ENCODE results near the gene DDX6.
"Not testable (repeated sequence)": the region's sequence is repeated elsewhere in the genome, so short reads cannot be mapped to it uniquely, and the experiment has no call there.

DDX6 gene

GRCh38 chr11:118774032-118774431, 16.9 kb downstream of the DDX6 start:
- Histone ChIP-seq H3K27me3 (ENCODE audit: insufficient read depth, low read depth) (no peaks in the 10 kb centered on the region), H3K4me1 (ENCODE audit: low read depth, poor library complexity, severe bottlenecking) (no peaks in the 10 kb centered on the region), H3K27ac (no peak overlapping the region), H4K20me1 (ENCODE audit: insufficient read depth) (no peaks in the 10 kb centered on the region), H3K79me2 (ENCODE audit: insufficient read depth, low read depth) (peaks cover 65% of the 10 kb centered on the region; the same call in 1 of the 2 replicates), H3K9ac (no peak overlapping the region), H2AFZ (ENCODE audit: low read depth) (no peak overlapping the region), H3K36me3 (ENCODE audit: insufficient read depth) (no peaks in the 10 kb centered on the region; the same call in 1 of the 2 replicates), H3K4me3 (IDR thresholded peaks at IDR 0.05; ENCODE audit: insufficient read depth, low read depth, low read length) (no peak overlapping the region), H3K4me2 (no peak overlapping the region)
- no peak for TF ChIP-seq CTCF (conservative IDR thresholded peaks at IDR 0.05; ENCODE audit: low read depth, low read length)

GRCh38 chr11:118771547-118772288, 19.2 kb downstream of the DDX6 start:
- Histone ChIP-seq H2AFZ (ENCODE audit: low read depth) (no peak overlapping the region), H3K27me3 (ENCODE audit: insufficient read depth, low read depth) (no peaks in the 10 kb centered on the region), H3K79me2 (ENCODE audit: insufficient read depth, low read depth) (peaks cover 75% of the 10 kb centered on the region; the same call in 1 of the 2 replicates), H3K9ac (no peak overlapping the region), H3K4me3 (IDR thresholded peaks at IDR 0.05; ENCODE audit: insufficient read depth, low read depth, low read length) (no peak overlapping the region), H3K4me1 (ENCODE audit: low read depth, poor library complexity, severe bottlenecking) (no peaks in the 10 kb centered on the region), H3K36me3 (ENCODE audit: insufficient read depth) (no peaks in the 10 kb centered on the region; the same call in 1 of the 2 replicates), H4K20me1 (ENCODE audit: insufficient read depth) (no peaks in the 10 kb centered on the region), H3K4me2 (no peak overlapping the region), H3K27ac (no peak overlapping the region)
- TF ChIP-seq CTCF (conservative IDR thresholded peaks at IDR 0.05; ENCODE audit: low read depth, low read length), result no peak

- Histone ChIP-seq H3K36me3 (ENCODE audit: insufficient read depth) (no peaks in the 10 kb centered on the region; the same call in 1 of the 2 replicates), H3K27ac (no peak overlapping the region), H3K4me1 (ENCODE audit: low read depth, poor library complexity, severe bottlenecking) (no peaks in the 10 kb centered on the region), H3K4me2 (no peak overlapping the region), H2AFZ (ENCODE audit: low read depth) (no peak overlapping the region), H4K20me1 (ENCODE audit: insufficient read depth) (no peaks in the 10 kb centered on the region), H3K79me2 (ENCODE audit: insufficient read depth, low read depth) (peaks cover 46% of the 10 kb centered on the region; the same call in 1 of the 2 replicates), H3K9ac (no peak overlapping the region), H3K4me3 (IDR thresholded peaks at IDR 0.05; ENCODE audit: insufficient read depth, low read depth, low read length) (no peak overlapping the region), H3K27me3 (ENCODE audit: insufficient read depth, low read depth) (no peaks in the 10 kb centered on the region)
- TF ChIP-seq CTCF (conservative IDR thresholded peaks at IDR 0.05; ENCODE audit: low read depth, low read length), result no peak
Measured at GRCh38 chr11:118768690-118769089, 22.3 kb downstream of the DDX6 start.

- Histone ChIP-seq H3K4me2 (no peak overlapping the region), H3K36me3 (ENCODE audit: insufficient read depth) (no peaks in the 10 kb centered on the region; the same call in 1 of the 2 replicates), H3K27ac (no peak overlapping the region), H3K4me3 (IDR thresholded peaks at IDR 0.05; ENCODE audit: insufficient read depth, low read depth, low read length) (no peak overlapping the region), H4K20me1 (ENCODE audit: insufficient read depth) (no peaks in the 10 kb centered on the region), H3K9ac (no peak overlapping the region), H3K4me1 (ENCODE audit: low read depth, poor library complexity, severe bottlenecking) (no peaks in the 10 kb centered on the region), H3K79me2 (ENCODE audit: insufficient read depth, low read depth) (peaks cover 31% of the 10 kb centered on the region; the same call in 1 of the 2 replicates), H2AFZ (ENCODE audit: low read depth) (no peak overlapping the region), H3K27me3 (ENCODE audit: insufficient read depth, low read depth) (no peaks in the 10 kb centered on the region)
- TF ChIP-seq CTCF (conservative IDR thresholded peaks at IDR 0.05; ENCODE audit: low read depth, low read length), result no peak
Measured at GRCh38 chr11:118766035-118766434, 24.9 kb downstream of the DDX6 start.

GRCh38 chr11:118765095-118765691, 25.8 kb downstream of the DDX6 start:
- not testable (repeated sequence) for H4K20me1 ChIP-seq (ENCODE audit: insufficient read depth); H3K4me1 ChIP-seq (ENCODE audit: low read depth, poor library complexity, severe bottlenecking); H3K9ac ChIP-seq; H3K36me3 ChIP-seq (ENCODE audit: insufficient read depth); H3K27me3 ChIP-seq (ENCODE audit: insufficient read depth, low read depth); H3K4me2 ChIP-seq; H2AFZ ChIP-seq (ENCODE audit: low read depth); H3K27ac ChIP-seq; H3K4me3 ChIP-seq (IDR thresholded peaks at IDR 0.05; ENCODE audit: insufficient read depth, low read depth, low read length)
- H3K79me2 ChIP-seq (ENCODE audit: insufficient read depth, low read depth), result peaks cover 25% of the 10 kb centered on the region; the same call in 1 of the 2 replicates
